ENCODE measurements around the gene ACTMAP. TPM values are rescaled to one million over a fixed set of nuclear protein-coding genes. Genes with fewer than 3 reads are reported as not detected.

Gene ACTMAP
- total RNA-seq, 2 experiments from 2014 or later, result 23.0 to 25.0 TPM

GRCh38 chr19:40714441-40715299 lies 35.6 kb downstream of the ACTMAP start:
- intact Hi-C loops (cut with micrococcal nuclease), result loop anchor here (1.0 to 5.0 kb wide), 4 partner anchors 100 to 638 kb away; partner anchors contain the start of genes C19orf47, PLD3, SERTAD1 and TGFB1
- Mint-ChIP-seq H3K27ac (peak overlapping the region; percentile 97), H3K4me3 (peak overlapping the region; percentile 95), H3K36me3 (ENCODE audit: low read depth) (peaks cover 19% of the 10 kb centered on the region), H3K9me3 (no peaks in the 10 kb centered on the region), H3K4me1 (ENCODE audit: low read depth) (peaks cover 39% of the 10 kb centered on the region), H3K27me3 (ENCODE audit: low read depth) (no peaks in the 10 kb centered on the region)
- CTCF ChIA-PET, result no interaction called here
- DNase-seq, result peak; percentile 96

GRCh38 chr19:40713939-40714338 lies 36.3 kb downstream of the ACTMAP start:
- CTCF ChIA-PET, result no interaction called here
- no peak overlapping the region for H3K27ac Mint-ChIP-seq
- H3K4me3 Mint-ChIP-seq, result peak overlapping the region; percentile 11

GRCh38 chr19:40709817-40710216 lies 40.5 kb downstream of the ACTMAP start:
- H3K27ac Mint-ChIP-seq, result no peak overlapping the region
- H3K9me3 Mint-ChIP-seq, result no peaks in the 10 kb centered on the region
- no peak overlapping the region for H3K4me3 Mint-ChIP-seq
- no peaks in the 10 kb centered on the region for H3K27me3 Mint-ChIP-seq (ENCODE audit: low read depth)
- CTCF ChIA-PET, result interaction anchor here (0.6 kb wide), 1 partner anchor 83 kb away, joined by 3 read pairs; no protein-coding TSS in a partner anchor
- peaks cover 33% of the 10 kb centered on the region for H3K36me3 Mint-ChIP-seq (ENCODE audit: low read depth)
- intact Hi-C loops (cut with micrococcal nuclease), result no loop called here
- peaks cover 12% of the 10 kb centered on the region for H3K4me1 Mint-ChIP-seq (ENCODE audit: low read depth)
- DNase-seq, result no peak

More at GRCh38 chr19:40713939-40714338, 36.3 kb downstream of the ACTMAP start:
- intact Hi-C loops (cut with micrococcal nuclease), result loop anchor here (2.0 kb wide), 1 partner anchor 99 kb away; no protein-coding TSS in a partner anchor
- H3K4me1 Mint-ChIP-seq (ENCODE audit: low read depth), result peaks cover 33% of the 10 kb centered on the region
- DNase-seq, result no peak
- no peaks in the 10 kb centered on the region for H3K27me3 Mint-ChIP-seq (ENCODE audit: low read depth)
- peaks cover 23% of the 10 kb centered on the region for H3K36me3 Mint-ChIP-seq (ENCODE audit: low read depth)
- no peaks in the 10 kb centered on the region for H3K9me3 Mint-ChIP-seq

GRCh38 chr19:40707615-40708014 lies 42.7 kb downstream of the ACTMAP start:
- H3K36me3 Mint-ChIP-seq (ENCODE audit: low read depth), result peaks cover 34% of the 10 kb centered on the region

GRCh38 chr19:40705950-40706619 lies 44.2 kb downstream of the ACTMAP start:
- Mint-ChIP-seq H3K4me1 (ENCODE audit: low read depth) (no peaks in the 10 kb centered on the region), H3K27me3 (ENCODE audit: low read depth) (no peaks in the 10 kb centered on the region), H3K36me3 (ENCODE audit: low read depth) (peaks cover 37% of the 10 kb centered on the region), H3K4me3 (no peak overlapping the region), H3K9me3 (no peaks in the 10 kb centered on the region), H3K27ac (no peak overlapping the region)
- CTCF ChIA-PET, result no interaction called here
- no peak for DNase-seq
- intact Hi-C loops (cut with micrococcal nuclease), result no loop called here

More at GRCh38 chr19:40707615-40708014, 42.7 kb downstream of the ACTMAP start:
- Mint-ChIP-seq H3K27ac (no peak overlapping the region), H3K4me3 (no peak overlapping the region), H3K27me3 (ENCODE audit: low read depth) (no peaks in the 10 kb centered on the region), H3K4me1 (ENCODE audit: low read depth) (peaks cover 3% of the 10 kb centered on the region), H3K9me3 (no peaks in the 10 kb centered on the region)
- no peak for DNase-seq
- CTCF ChIA-PET, result no interaction called here
- intact Hi-C loops (cut with micrococcal nuclease), result no loop called here

- Mint-ChIP-seq H3K4me3 (no peak overlapping the region), H3K27me3 (ENCODE audit: low read depth) (no peaks in the 10 kb centered on the region), H3K36me3 (ENCODE audit: low read depth) (peaks cover 34% of the 10 kb centered on the region), H3K27ac (no peak overlapping the region), H3K9me3 (no peaks in the 10 kb centered on the region), H3K4me1 (ENCODE audit: low read depth) (no peaks in the 10 kb centered on the region)
- no peak for DNase-seq
- CTCF ChIA-PET, result no interaction called here
- intact Hi-C loops (cut with micrococcal nuclease), result no loop called here
These were observed 45.0 kb downstream of the ACTMAP start for GRCh38 chr19:40705362-40705651.

- Mint-ChIP-seq H3K4me1 (ENCODE audit: low read depth) (no peaks in the 10 kb centered on the region), H3K4me3 (no peak overlapping the region), H3K27me3 (ENCODE audit: low read depth) (no peaks in the 10 kb centered on the region), H3K36me3 (ENCODE audit: low read depth) (peaks cover 33% of the 10 kb centered on the region), H3K27ac (no peak overlapping the region), H3K9me3 (no peaks in the 10 kb centered on the region)
- DNase-seq, result no peak
- intact Hi-C loops (cut with micrococcal nuclease), result no loop called here
- CTCF ChIA-PET, result interaction anchor here (1.0 kb wide), 1 partner anchor 102 kb away, joined by 3 read pairs; no protein-coding TSS in a partner anchor
These were observed 45.6 kb downstream of the ACTMAP start for GRCh38 chr19:40704491-40705361.

- CTCF ChIA-PET, result interaction anchor here (0.5 to 0.6 kb wide), 2 partner anchors 101 to 563 kb away, joined by 3 read pairs; no protein-coding TSS in a partner anchor
- no peak for DNase-seq
- Mint-ChIP-seq H3K9me3 (no peaks in the 10 kb centered on the region), H3K27ac (no peak overlapping the region), H3K4me3 (no peak overlapping the region), H3K27me3 (ENCODE audit: low read depth) (no peaks in the 10 kb centered on the region), H3K4me1 (ENCODE audit: low read depth) (no peaks in the 10 kb centered on the region), H3K36me3 (ENCODE audit: low read depth) (peaks cover 26% of the 10 kb centered on the region)
- intact Hi-C loops (cut with micrococcal nuclease), result no loop called here
These were observed 47.1 kb downstream of the ACTMAP start for GRCh38 chr19:40703029-40703755.

- CTCF ChIA-PET, result interaction anchor here (0.5 kb wide), 1 partner anchor 563 kb away, joined by 3 read pairs; no protein-coding TSS in a partner anchor
These were observed 47.8 kb downstream of the ACTMAP start for GRCh38 chr19:40702337-40703012.

GRCh38 chr19:40701758-40702157 lies 48.5 kb downstream of the ACTMAP start:
- Mint-ChIP-seq H3K27ac (no peak overlapping the region), H3K4me3 (no peak overlapping the region), H3K9me3 (no peaks in the 10 kb centered on the region), H3K4me1 (ENCODE audit: low read depth) (no peaks in the 10 kb centered on the region), H3K27me3 (ENCODE audit: low read depth) (no peaks in the 10 kb centered on the region), H3K36me3 (ENCODE audit: low read depth) (peaks cover 26% of the 10 kb centered on the region)
- no peak for DNase-seq
- CTCF ChIA-PET, result interaction anchor here (0.6 kb wide), 1 partner anchor 677 kb away, joined by 3 read pairs; no protein-coding TSS in a partner anchor
- intact Hi-C loops (cut with micrococcal nuclease), result no loop called here

More at GRCh38 chr19:40702337-40703012, 47.8 kb downstream of the ACTMAP start:
- H3K36me3 Mint-ChIP-seq (ENCODE audit: low read depth), result peaks cover 26% of the 10 kb centered on the region
- H3K27ac Mint-ChIP-seq, result no peak overlapping the region
- H3K9me3 Mint-ChIP-seq, result no peaks in the 10 kb centered on the region
- intact Hi-C loops (cut with micrococcal nuclease), result no loop called here
- H3K27me3 Mint-ChIP-seq (ENCODE audit: low read depth), result no peaks in the 10 kb centered on the region
- H3K4me3 Mint-ChIP-seq, result no peak overlapping the region
- no peak for DNase-seq
- no peaks in the 10 kb centered on the region for H3K4me1 Mint-ChIP-seq (ENCODE audit: low read depth)

- Mint-ChIP-seq H3K27me3 (ENCODE audit: low read depth) (no peaks in the 10 kb centered on the region), H3K27ac (no peak overlapping the region), H3K9me3 (no peaks in the 10 kb centered on the region), H3K4me1 (ENCODE audit: low read depth) (no peaks in the 10 kb centered on the region), H3K4me3 (no peak overlapping the region), H3K36me3 (ENCODE audit: low read depth) (peaks cover 20% of the 10 kb centered on the region)
- intact Hi-C loops (cut with micrococcal nuclease), result no loop called here
- CTCF ChIA-PET, result no interaction called here
- no peak for DNase-seq
These were observed 50.2 kb downstream of the ACTMAP start for GRCh38 chr19:40700083-40700482.

Measured in activated naive CD4-positive, alpha-beta T cell treated with anti-CD3 and anti-CD28 coated beads for 36 hours (primary cell).